ENCODE data around the gene SYS1.

GRCh38 chr20:45358282-45359068 lies 4.5 kb upstream of the SYS1 start:
- TF ChIP-seq POLR2AphosphoS5 (IDR thresholded peaks at IDR 0.05) (peak; percentile 89 to 95 (median 91)), CTCF (IDR thresholded peaks at IDR 0.05) (peak in 1 of 3 donors; percentile 7), POLR2A (IDR thresholded peaks at IDR 0.05) (peak; percentile 10)

Measured in breast epithelium (tissue), 3 donors.